ENCODE measurements around the gene KCTD17.

KCTD17 gene, protein sequence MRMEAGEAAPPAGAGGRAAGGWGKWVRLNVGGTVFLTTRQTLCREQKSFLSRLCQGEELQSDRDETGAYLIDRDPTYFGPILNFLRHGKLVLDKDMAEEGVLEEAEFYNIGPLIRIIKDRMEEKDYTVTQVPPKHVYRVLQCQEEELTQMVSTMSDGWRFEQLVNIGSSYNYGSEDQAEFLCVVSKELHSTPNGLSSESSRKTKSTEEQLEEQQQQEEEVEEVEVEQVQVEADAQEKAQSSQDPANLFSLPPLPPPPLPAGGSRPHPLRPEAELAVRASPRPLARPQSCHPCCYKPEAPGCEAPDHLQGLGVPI

DNA sequence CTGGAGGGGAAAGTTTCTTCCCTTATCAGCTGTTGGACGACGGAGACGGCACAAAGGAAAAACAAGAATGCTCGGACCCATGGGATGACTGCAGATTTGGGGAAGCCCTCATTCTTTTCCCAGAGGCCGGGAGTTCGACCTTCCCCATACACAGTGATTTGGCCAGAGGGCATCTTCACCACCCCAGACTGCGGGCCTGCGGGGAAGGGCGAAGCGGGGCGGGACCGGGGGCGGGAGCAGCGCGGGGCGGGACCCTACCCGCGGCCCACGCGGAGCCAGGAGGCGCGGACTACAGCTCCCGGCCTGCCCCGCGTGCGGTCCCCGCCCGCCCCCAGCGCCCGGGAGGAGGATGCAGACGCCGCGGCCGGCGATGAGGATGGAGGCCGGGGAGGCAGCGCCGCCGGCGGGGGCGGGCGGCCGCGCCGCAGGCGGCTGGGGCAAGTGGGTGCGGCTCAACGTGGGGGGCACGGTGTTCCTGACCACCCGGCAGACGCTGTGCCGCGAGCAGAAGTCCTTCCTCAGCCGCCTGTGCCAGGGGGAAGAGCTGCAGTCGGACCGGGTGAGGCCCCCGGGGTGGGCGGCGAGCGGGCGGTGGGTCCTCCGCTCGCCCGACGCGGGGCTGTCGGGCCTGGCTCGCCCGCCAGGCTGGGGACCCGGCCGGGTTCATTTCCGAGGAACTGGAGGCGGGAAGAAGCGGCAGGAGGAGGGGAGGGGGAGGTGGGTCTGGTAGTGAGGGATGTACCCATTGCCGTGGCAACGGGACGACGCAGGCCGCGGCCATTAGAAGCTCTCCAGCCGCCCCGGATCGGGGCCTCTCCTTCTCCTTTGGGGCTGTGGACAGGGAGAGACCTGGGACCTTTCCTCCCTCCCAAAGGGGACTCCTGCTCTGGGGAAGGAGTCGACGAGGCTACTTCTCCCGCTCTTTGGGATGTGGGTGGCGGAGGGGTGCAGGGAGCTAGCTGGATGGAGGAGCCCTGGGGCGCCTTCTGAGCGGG lies at the start of gene KCTD17:
Gene KCTD17, plus strand, starts transcription at position 352 of the 995 bp plus-strand sequence. Its CDS starts 19 bp downstream, at position 371.
- Mint-ChIP-seq H3K36me3 (peaks cover 7% of the 10 kb centered on the region), H3K27me3 (no peaks in the 10 kb centered on the region), H3K4me1 (peaks cover 6% of the 10 kb centered on the region), H3K27ac (peak within 1 kb of the TSS; percentile 53), H3K4me3 (peak within 1 kb of the TSS; percentile 84), H3K9me3 (no peaks in the 10 kb centered on the region)
- ATAC-seq (ENCODE audit: low read depth) (peak; percentile 99), DNase-seq (ENCODE audit: low spot score in 2 of 2) (peak; percentile 53 to 63)

DNA sequence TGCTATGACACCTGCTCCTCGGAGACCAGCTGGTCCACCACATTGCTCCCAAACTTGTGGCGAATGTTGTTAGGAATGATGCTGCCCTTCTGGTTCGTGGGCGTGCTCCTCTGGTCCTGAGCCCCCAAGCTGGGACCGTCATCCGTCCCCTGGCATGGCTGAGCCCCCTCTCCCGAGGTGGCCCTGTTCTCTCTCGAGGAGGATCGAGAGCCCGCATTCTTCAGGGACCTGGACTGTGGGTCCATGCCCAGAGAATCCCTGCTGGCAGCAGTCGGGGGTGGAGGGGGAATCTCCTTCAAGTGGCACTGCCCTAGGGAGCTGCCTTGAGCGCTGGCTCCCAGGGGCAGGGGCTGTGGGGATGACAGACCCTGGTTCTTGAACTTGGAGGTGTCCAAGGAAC lies 49.7 kb upstream of the KCTD17 start:
- peaks cover 16% of the 10 kb centered on the region for H3K27me3 Mint-ChIP-seq
- H3K36me3 Mint-ChIP-seq = no peaks in the 10 kb centered on the region
- H3K4me1 Mint-ChIP-seq = no peaks in the 10 kb centered on the region
- DNase-seq (ENCODE audit: low spot score in 2 of 2) = no peak
- H3K9me3 Mint-ChIP-seq = no peaks in the 10 kb centered on the region
- H3K4me3 Mint-ChIP-seq = no peak overlapping the region
- no peak for ATAC-seq (ENCODE audit: low read depth)
- H3K27ac Mint-ChIP-seq = no peak overlapping the region

DNA sequence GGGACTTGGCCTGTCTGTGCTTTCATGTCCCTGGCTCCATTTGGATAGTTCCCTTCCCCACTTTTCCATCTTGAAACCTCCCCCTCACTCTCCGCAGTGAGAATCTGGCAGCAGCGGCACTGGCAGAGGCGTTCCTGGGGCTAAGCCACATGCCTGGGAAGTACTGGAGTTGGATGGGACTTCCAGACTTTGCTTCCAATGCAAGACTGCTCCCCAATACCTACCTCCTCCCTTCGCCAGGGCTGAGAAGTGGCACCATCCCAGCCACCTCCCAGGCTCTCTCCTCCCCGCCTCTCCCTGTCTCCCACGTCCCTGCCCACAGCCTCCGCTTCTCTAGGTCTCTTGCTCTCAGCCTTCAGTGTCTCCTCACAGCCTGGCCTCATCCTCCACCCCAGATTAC lies 48.9 kb upstream of the KCTD17 start:
- DNase-seq (ENCODE audit: low spot score in 2 of 2) (no peak), ATAC-seq (ENCODE audit: low read depth) (no peak)
- no peak overlapping the region for H3K27ac Mint-ChIP-seq
- no peak overlapping the region for H3K4me3 Mint-ChIP-seq
- no peaks in the 10 kb centered on the region for H3K36me3 Mint-ChIP-seq
- H3K4me1 Mint-ChIP-seq = no peaks in the 10 kb centered on the region
- H3K9me3 Mint-ChIP-seq = no peaks in the 10 kb centered on the region
- H3K27me3 Mint-ChIP-seq = peaks cover 18% of the 10 kb centered on the region

DNA sequence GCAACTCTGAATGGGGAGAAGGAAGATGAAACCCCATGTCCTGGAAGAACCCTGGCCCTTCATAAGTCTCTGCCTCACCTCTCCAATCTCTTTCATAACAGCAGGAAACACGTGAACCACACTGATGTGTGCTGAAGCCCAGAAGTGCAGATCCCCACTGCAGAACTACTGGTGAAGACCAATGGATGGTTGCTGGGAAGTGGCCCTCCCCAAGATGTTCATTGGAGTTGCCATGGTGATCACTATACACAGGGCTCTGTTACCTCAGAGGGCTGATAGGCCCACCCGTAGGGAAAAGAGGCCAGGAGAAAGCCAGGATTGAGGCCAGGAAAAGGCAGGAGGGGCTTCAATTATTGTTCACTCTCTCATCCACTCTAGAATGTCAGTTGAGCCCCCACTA lies 43.9 kb upstream of the KCTD17 start:
- DNase-seq (ENCODE audit: low spot score in 2 of 2) = no peak
- no peak for ATAC-seq (ENCODE audit: low read depth)
- Mint-ChIP-seq H3K9me3 (no peaks in the 10 kb centered on the region), H3K4me3 (no peak overlapping the region), H3K4me1 (no peaks in the 10 kb centered on the region), H3K27ac (no peak overlapping the region), H3K27me3 (peaks cover 23% of the 10 kb centered on the region), H3K36me3 (no peaks in the 10 kb centered on the region)

GRCh38 chr22:37008365-37008764 lies 43.2 kb upstream of the KCTD17 start:
- Mint-ChIP-seq H3K4me3 (no peak overlapping the region), H3K27me3 (peaks cover 19% of the 10 kb centered on the region), H3K4me1 (no peaks in the 10 kb centered on the region), H3K9me3 (no peaks in the 10 kb centered on the region), H3K36me3 (no peaks in the 10 kb centered on the region), H3K27ac (no peak overlapping the region)
- DNase-seq (ENCODE audit: low spot score in 2 of 2) = no peak
- no peak for ATAC-seq (ENCODE audit: low read depth)

DNA sequence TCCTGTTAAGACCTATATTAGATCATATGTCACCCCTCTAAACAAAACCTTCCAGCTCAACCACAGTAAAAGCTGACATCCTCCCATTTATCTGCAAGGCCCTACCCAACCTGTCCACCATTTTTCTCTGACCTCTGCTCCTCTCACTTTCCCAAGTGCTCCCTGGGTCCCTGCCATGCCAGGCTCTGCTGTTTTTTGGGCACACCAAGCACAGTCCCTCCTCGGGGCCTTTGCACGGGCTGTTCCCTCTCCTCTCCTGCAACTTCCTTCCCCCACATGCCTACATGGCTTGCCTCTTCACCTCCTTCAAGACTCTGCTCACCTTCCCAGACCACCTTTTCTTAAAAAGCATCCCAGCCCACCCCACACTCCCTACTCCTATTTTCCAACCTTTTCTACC lies 42.1 kb upstream of the KCTD17 start:
- Mint-ChIP-seq H3K4me1 (no peaks in the 10 kb centered on the region), H3K4me3 (no peak overlapping the region), H3K27me3 (peaks cover 15% of the 10 kb centered on the region), H3K36me3 (no peaks in the 10 kb centered on the region), H3K9me3 (no peaks in the 10 kb centered on the region), H3K27ac (no peak overlapping the region)
- ATAC-seq (ENCODE audit: low read depth) = no peak
- no peak for DNase-seq (ENCODE audit: low spot score in 2 of 2)

DNA sequence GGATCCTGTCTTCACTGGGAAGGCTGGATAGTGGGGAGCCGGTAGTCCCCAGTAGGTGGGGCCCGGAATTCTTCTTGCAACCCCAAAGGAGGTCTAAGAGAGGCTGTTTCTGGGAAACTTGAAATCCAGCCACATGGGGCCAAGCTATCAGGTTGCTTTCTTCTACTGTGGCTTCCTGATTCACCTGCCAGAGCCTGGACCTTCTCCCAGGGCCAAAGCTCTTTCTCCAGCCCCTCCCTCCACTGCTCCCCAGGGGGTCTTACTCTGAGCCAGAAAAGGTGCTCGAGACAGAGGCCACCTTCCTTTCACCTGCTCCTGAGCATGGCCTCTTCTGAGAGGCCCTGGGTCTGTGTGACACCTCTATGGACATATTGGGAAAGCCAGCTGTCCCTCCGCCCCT lies 41.4 kb upstream of the KCTD17 start:
- H3K4me1 Mint-ChIP-seq = no peaks in the 10 kb centered on the region
- no peak overlapping the region for H3K27ac Mint-ChIP-seq
- no peak for DNase-seq (ENCODE audit: low spot score in 2 of 2)
- no peaks in the 10 kb centered on the region for H3K36me3 Mint-ChIP-seq
- H3K4me3 Mint-ChIP-seq = no peak overlapping the region
- no peak for ATAC-seq (ENCODE audit: low read depth)
- no peaks in the 10 kb centered on the region for H3K9me3 Mint-ChIP-seq
- H3K27me3 Mint-ChIP-seq = peaks cover 15% of the 10 kb centered on the region

DNA sequence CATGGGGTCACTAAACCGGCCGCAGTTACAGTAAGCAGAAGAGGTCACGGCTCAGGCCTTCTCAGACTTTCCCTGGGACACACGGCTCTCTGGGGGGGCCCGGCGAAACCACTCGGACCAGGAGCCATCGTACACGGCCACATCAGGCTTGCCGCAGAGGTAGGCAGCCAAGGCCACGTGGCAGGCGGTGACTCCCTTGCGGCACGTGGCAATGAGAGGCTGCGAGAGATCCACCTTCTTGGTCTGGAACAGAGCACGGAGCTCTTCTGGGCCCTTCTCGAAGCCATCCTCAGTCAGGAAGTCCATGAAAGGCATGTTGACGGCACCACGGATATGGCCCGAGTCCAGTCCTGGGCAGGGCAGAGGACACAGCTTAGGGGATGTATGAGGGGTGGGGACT lies 40.6 kb upstream of the KCTD17 start:
- Mint-ChIP-seq H3K4me3 (no peak overlapping the region), H3K36me3 (no peaks in the 10 kb centered on the region), H3K27me3 (peaks cover 15% of the 10 kb centered on the region), H3K4me1 (no peaks in the 10 kb centered on the region), H3K9me3 (no peaks in the 10 kb centered on the region), H3K27ac (no peak overlapping the region)
- ATAC-seq (ENCODE audit: low read depth) = no peak
- DNase-seq (ENCODE audit: low spot score in 2 of 2) = no peak

DNA sequence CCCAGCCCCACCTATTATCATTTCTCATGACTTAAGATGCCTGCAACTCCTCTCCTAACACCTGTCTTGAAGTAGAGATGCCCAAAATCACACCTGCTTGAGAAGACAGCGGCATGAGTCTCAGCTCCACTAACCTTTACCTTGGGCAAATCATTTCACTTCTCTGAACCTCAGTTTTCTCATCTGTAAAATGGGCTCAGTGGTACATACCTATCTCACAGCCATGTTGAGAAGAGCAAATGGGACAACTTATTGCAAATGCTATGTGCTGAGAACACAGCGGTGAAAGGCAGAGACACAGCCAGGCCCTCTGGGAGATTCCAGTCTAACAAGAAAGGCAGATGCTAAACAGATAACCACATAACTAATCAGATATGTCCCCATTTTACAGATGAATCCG lies 40.1 kb upstream of the KCTD17 start:
- Mint-ChIP-seq H3K4me3 (no peak overlapping the region), H3K9me3 (no peaks in the 10 kb centered on the region), H3K4me1 (no peaks in the 10 kb centered on the region), H3K27ac (no peak overlapping the region), H3K27me3 (peaks cover 12% of the 10 kb centered on the region), H3K36me3 (no peaks in the 10 kb centered on the region)
- DNase-seq (ENCODE audit: low spot score in 2 of 2) (no peak), ATAC-seq (ENCODE audit: low read depth) (no peak)

DNA sequence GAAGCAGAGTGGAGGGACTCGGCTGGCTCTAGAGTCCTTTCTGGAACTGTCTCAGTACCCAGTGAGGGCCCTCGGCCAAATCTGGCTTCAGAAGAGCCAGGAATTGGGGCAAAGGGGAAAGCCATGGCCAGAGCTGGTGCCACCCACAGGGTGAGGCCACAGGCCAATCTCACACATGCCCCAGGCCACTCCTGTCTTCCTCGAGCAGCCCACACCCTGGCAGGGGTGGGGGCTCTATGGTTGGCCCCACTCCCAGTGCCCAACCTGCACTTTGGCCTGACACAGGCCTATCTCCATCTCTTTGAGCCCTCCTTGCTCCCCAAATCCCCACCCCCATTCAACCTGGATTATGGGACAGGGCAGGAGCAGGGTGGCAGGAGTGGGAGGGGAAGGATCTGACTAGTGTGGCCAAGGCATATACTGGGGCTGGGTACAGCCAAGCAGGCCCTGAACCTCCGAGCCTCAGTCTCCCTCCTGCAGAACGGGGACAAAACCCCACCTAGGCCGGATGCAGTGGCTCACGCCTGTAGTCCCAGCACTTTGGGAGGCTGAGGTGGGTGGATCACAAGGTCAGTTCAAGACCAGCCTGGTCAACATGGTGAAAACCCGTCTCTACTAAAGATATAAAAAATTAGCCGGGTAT lies 39.2 kb upstream of the KCTD17 start:
- H3K4me1 Mint-ChIP-seq = no peaks in the 10 kb centered on the region
- H3K9me3 Mint-ChIP-seq = no peaks in the 10 kb centered on the region
- no peak overlapping the region for H3K4me3 Mint-ChIP-seq
- no peaks in the 10 kb centered on the region for H3K36me3 Mint-ChIP-seq
- H3K27me3 Mint-ChIP-seq = peaks cover 6% of the 10 kb centered on the region
- H3K27ac Mint-ChIP-seq = no peak overlapping the region
- no peak for ATAC-seq (ENCODE audit: low read depth)
- DNase-seq (ENCODE audit: low spot score in 2 of 2) = no peak

- no peaks in the 10 kb centered on the region for H3K36me3 Mint-ChIP-seq
- H3K4me1 Mint-ChIP-seq = no peaks in the 10 kb centered on the region
- no peak overlapping the region for H3K27ac Mint-ChIP-seq
- DNase-seq (ENCODE audit: low spot score in 2 of 2) (no peak), ATAC-seq (ENCODE audit: low read depth) (no peak)
- no peaks in the 10 kb centered on the region for H3K9me3 Mint-ChIP-seq
- peaks cover 6% of the 10 kb centered on the region for H3K27me3 Mint-ChIP-seq
- no peak overlapping the region for H3K4me3 Mint-ChIP-seq
These were observed 38.6 kb upstream of the KCTD17 start for GRCh38 chr22:37012956-37013355.

DNA sequence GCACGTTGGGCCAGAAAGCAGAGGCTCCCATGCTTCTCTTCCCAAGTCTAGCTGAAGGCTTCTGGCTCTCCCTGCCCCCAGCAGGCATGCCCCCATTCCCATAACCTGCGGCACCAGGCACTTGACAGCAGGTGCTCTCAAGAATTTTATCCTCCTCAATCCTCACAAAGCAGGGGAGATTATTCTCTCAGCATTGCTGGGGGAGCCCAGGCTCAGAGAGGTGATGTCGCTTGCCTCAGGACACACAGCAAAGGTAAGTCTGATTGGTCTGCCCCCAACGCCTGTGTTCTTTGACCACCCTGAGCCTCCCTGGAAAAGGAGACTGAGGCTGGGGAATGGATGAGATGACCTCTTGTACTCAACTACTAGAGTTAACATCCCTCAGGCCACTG lies 37.1 kb upstream of the KCTD17 start:
- ATAC-seq (ENCODE audit: low read depth) (no peak), DNase-seq (ENCODE audit: low spot score in 2 of 2) (no peak)
- Mint-ChIP-seq H3K4me3 (no peak overlapping the region), H3K27ac (no peak overlapping the region), H3K27me3 (peaks cover 3% of the 10 kb centered on the region), H3K9me3 (no peaks in the 10 kb centered on the region), H3K4me1 (peaks cover 3% of the 10 kb centered on the region), H3K36me3 (no peaks in the 10 kb centered on the region)

GRCh38 chr22:37014835-37015586 lies 36.5 kb upstream of the KCTD17 start:
- H3K36me3 Mint-ChIP-seq = no peaks in the 10 kb centered on the region
- no peaks in the 10 kb centered on the region for H3K27me3 Mint-ChIP-seq
- no peak overlapping the region for H3K4me3 Mint-ChIP-seq
- no peak overlapping the region for H3K27ac Mint-ChIP-seq
- DNase-seq (ENCODE audit: low spot score in 2 of 2) = no peak
- no peaks in the 10 kb centered on the region for H3K9me3 Mint-ChIP-seq
- no peak for ATAC-seq (ENCODE audit: low read depth)
- H3K4me1 Mint-ChIP-seq = peaks cover 3% of the 10 kb centered on the region

DNA sequence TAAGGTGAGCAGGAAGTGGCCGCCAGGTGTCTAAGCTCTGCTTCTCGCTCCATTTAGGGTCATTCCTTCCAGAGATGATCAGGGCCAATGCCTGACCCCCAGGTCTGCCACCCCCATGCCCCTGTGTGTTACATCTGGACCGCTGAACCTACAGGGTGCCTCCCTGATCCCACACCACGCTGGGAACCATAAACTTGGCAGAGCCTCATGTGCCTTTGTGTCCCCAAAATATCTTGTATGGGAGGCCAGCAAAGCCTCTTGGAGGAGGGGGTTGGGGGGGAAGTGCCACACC lies 36.0 kb upstream of the KCTD17 start:
- Mint-ChIP-seq H3K27me3 (no peaks in the 10 kb centered on the region), H3K4me3 (no peak overlapping the region), H3K9me3 (no peaks in the 10 kb centered on the region), H3K36me3 (no peaks in the 10 kb centered on the region), H3K27ac (no peak overlapping the region), H3K4me1 (peaks cover 3% of the 10 kb centered on the region)
- no peak for ATAC-seq (ENCODE audit: low read depth)
- DNase-seq (ENCODE audit: low spot score in 2 of 2) = no peak
